Peyer's patch (tissue), 4 donors: ENCODE data around the gene CD6.

ENCODE experiments used
- CTCF ChIP-seq, 6 experiments: fragments of 450-650 bp in 4 of 6; fragments of 200-600 bp in 2 of 6; sonication (generic) in 1 of 6; IDR thresholded peaks; one replicate each; pipeline ENCODE4 v1.5.1; 2017 to 2019; ENCODE audit warnings: antibody characterized with exemption in 6 of 6, mild to moderate bottlenecking in 3 of 6, moderate library complexity in 1 of 6
- POLR2A ChIP-seq, 2 donors: fragments of 450-650 bp; IDR thresholded peaks; one replicate each; pipeline ENCODE4 v1.5.1; 2017; ENCODE audit warnings: antibody characterized with exemption in 2 of 2, mild to moderate bottlenecking in 2 of 2, moderate library complexity in 2 of 2

- TF ChIP-seq CTCF (IDR thresholded peaks at IDR 0.05): no peak
- no peak for TF ChIP-seq POLR2A (IDR thresholded peaks at IDR 0.05)
Observed at GRCh38 chr11:61024938-61025820, 53.7 kb downstream of the CD6 start.
